ENCODE measurements around the gene PPIG.
"Not testable (repeated sequence)": the region's sequence is repeated elsewhere in the genome, so short reads cannot be mapped to it uniquely, and the experiment has no call there.

Gene PPIG

GRCh38 chr2:169683425-169684134, 99.4 kb downstream of the PPIG start:
- peaks cover 24% of the 10 kb centered on the region for H3K4me1 Mint-ChIP-seq (ENCODE audit: low read depth)
- peaks cover 3% of the 10 kb centered on the region for H3K27me3 Mint-ChIP-seq (ENCODE audit: low read depth)
- no peak for DNase-seq (ENCODE audit: low spot score)
- H3K27ac Mint-ChIP-seq: peak overlapping the region; percentile 51
- H3K4me3 Mint-ChIP-seq: peak overlapping the region; percentile 13
- H3K36me3 Mint-ChIP-seq (ENCODE audit: low read depth): peaks cover 8% of the 10 kb centered on the region
- peaks cover 26% of the 10 kb centered on the region for H3K9me3 Mint-ChIP-seq

GRCh38 chr2:169684135-169684565, 100.0 kb downstream of the PPIG start:
- H3K36me3 Mint-ChIP-seq (ENCODE audit: low read depth): peaks cover 10% of the 10 kb centered on the region

GRCh38 chr2:169684712-169685111, 100.6 kb downstream of the PPIG start:
- Mint-ChIP-seq H3K4me1 (ENCODE audit: low read depth) (peaks cover 24% of the 10 kb centered on the region), H3K9me3 (peaks cover 34% of the 10 kb centered on the region), H3K36me3 (ENCODE audit: low read depth) (peaks cover 10% of the 10 kb centered on the region)
- H3K4me3 Mint-ChIP-seq; H3K27me3 Mint-ChIP-seq (ENCODE audit: low read depth); H3K27ac Mint-ChIP-seq; DNase-seq (ENCODE audit: low spot score): not testable (repeated sequence)

More at GRCh38 chr2:169684135-169684565, 100.0 kb downstream of the PPIG start:
- Mint-ChIP-seq H3K27me3 (ENCODE audit: low read depth) (peaks cover 6% of the 10 kb centered on the region), H3K4me1 (ENCODE audit: low read depth) (peaks cover 24% of the 10 kb centered on the region), H3K4me3 (peak overlapping the region; percentile 13), H3K27ac (peak overlapping the region; percentile 51), H3K9me3 (peaks cover 29% of the 10 kb centered on the region)
- no peak for DNase-seq (ENCODE audit: low spot score)

GRCh38 chr2:169686825-169687224, 102.7 kb downstream of the PPIG start:
- H3K4me1 Mint-ChIP-seq (ENCODE audit: low read depth): peaks cover 20% of the 10 kb centered on the region
- not testable (repeated sequence) for H3K4me3 Mint-ChIP-seq; DNase-seq (ENCODE audit: low spot score); H3K36me3 Mint-ChIP-seq (ENCODE audit: low read depth); H3K27ac Mint-ChIP-seq
- peaks cover 17% of the 10 kb centered on the region for H3K27me3 Mint-ChIP-seq (ENCODE audit: low read depth)
- H3K9me3 Mint-ChIP-seq: peaks cover 35% of the 10 kb centered on the region

GRCh38 chr2:169687943-169688342, 103.8 kb downstream of the PPIG start:
- H3K36me3 Mint-ChIP-seq (ENCODE audit: low read depth); H3K27ac Mint-ChIP-seq; DNase-seq (ENCODE audit: low spot score); H3K4me3 Mint-ChIP-seq: not testable (repeated sequence)
- Mint-ChIP-seq H3K9me3 (peaks cover 35% of the 10 kb centered on the region), H3K27me3 (ENCODE audit: low read depth) (peaks cover 28% of the 10 kb centered on the region), H3K4me1 (ENCODE audit: low read depth) (peaks cover 14% of the 10 kb centered on the region)

GRCh38 chr2:169690958-169691357, 106.8 kb downstream of the PPIG start:
- peaks cover 13% of the 10 kb centered on the region for H3K4me1 Mint-ChIP-seq (ENCODE audit: low read depth)
- no peak overlapping the region for H3K27ac Mint-ChIP-seq
- no peak for DNase-seq (ENCODE audit: low spot score)
- H3K27me3 Mint-ChIP-seq (ENCODE audit: low read depth): peaks cover 37% of the 10 kb centered on the region
- H3K36me3 Mint-ChIP-seq (ENCODE audit: low read depth): peaks cover 8% of the 10 kb centered on the region
- H3K4me3 Mint-ChIP-seq: no peak overlapping the region
- peaks cover 32% of the 10 kb centered on the region for H3K9me3 Mint-ChIP-seq

Measured in T-helper 2 cell treated with Interferon-gamma antibody and Interleukin-4, amounts not matched to agents 5 μg/mL and 100 μg/mL, for 36 hours (primary cell).